ENCODE results near the gene PPP3R1.

- TF ChIP-seq GABPA (IDR thresholded peaks at IDR 0.05; ENCODE audit: low read depth), result no peak
- no peak for TF ChIP-seq CTCF (IDR thresholded peaks at IDR 0.05; ENCODE audit: insufficient read depth, low read length)
- TF ChIP-seq POLR2AphosphoS5 (IDR thresholded peaks at IDR 0.05; ENCODE audit: low read depth), result no peak
- no peak for TF ChIP-seq REST (IDR thresholded peaks at IDR 0.05; ENCODE audit: insufficient replicate concordance, low read depth)
- TF ChIP-seq SPI1 (IDR thresholded peaks at IDR 0.05; ENCODE audit: borderline replicate concordance, low read depth), result no peak
These were observed 88.7 kb downstream of the PPP3R1 start for GRCh38 chr2:68163641-68164040.

Measured in HL-60 (cell line).